Naive thymus-derived CD4-positive, alpha-beta T cell (primary cell): Measurements from ENCODE around the gene PGF. TPM values are rescaled to one million over a fixed set of nuclear protein-coding genes. Genes with fewer than 3 reads are reported as not detected.
A peak's percentile ranks its signal among the peaks of the same experiment; 100 is the strongest.

Experiments used
- ATAC-seq: fragments of 150-1000 bp; cut with Tn5 transposase; 2 replicates; pipeline ENCODE4 v1.10.0; 2021; ENCODE audit warnings: mild to moderate bottlenecking, moderate library complexity
- CTCF ChIA-PET: fragments of 350-600 bp; sonication (Branson Sonifier 250); formaldehyde crosslinking; loops from one replicate; lab custom pipeline; 2021; ENCODE audit warnings: antibody characterized with exemption; lab: Charles Lee
- POLR2A ChIA-PET: fragments of 350-600 bp; sonication (Branson Sonifier 250); formaldehyde crosslinking; loops from one replicate; lab custom pipeline; 2021; ENCODE audit warnings: antibody characterized with exemption, inconsistent platforms; lab: Charles Lee
- DNase-seq, 9 donors: peaks; one replicate each; pipeline versions ENCODE4 v3.0.0 to v3.0.0-alpha.2; 2020 to 2022; ENCODE audit warnings: mixed read lengths in 1 of 9
- H3K27ac ChIP-seq: one replicate; pipeline ENCODE4 v1.7.0; 2013; ENCODE audit warnings: mild to moderate bottlenecking, low read depth, low read length, moderate library complexity
- H3K27me3 ChIP-seq, 2 donors: one replicate each; pipeline ENCODE4 v1.7.0; 2013; ENCODE audit warnings: low read length in 2 of 2, mild to moderate bottlenecking in 2 of 2, moderate library complexity in 2 of 2; ENCODE audit not compliant: control insufficient read depth in 2 of 2, insufficient read depth in 2 of 2
- H3K36me3 ChIP-seq, 3 experiments: 1 replicate in 2 of 3; 2 replicates in 1 of 3; pipeline ENCODE4 v1.7.0; 2013; ENCODE audit warnings: low read length in 3 of 3, mild to moderate bottlenecking in 3 of 3, moderate library complexity in 1 of 3; ENCODE audit not compliant: insufficient read depth in 3 of 3, control insufficient read depth in 2 of 3
- H3K4me1 ChIP-seq, 2 donors: one replicate each; pipeline ENCODE4 v1.7.0; 2013; ENCODE audit warnings: low read length in 2 of 2, mild to moderate bottlenecking in 2 of 2, moderate library complexity in 1 of 2; ENCODE audit not compliant: control insufficient read depth in 2 of 2, insufficient read depth in 2 of 2
- H3K4me3 ChIP-seq: 2 replicates; pipeline ENCODE4 v1.7.0; 2013; ENCODE audit warnings: mild to moderate bottlenecking, low read length
- H3K9me3 ChIP-seq, 3 experiments: 1 replicate in 2 of 3; 2 replicates in 1 of 3; pipeline ENCODE4 v1.7.0; 2013; ENCODE audit warnings: low read length in 3 of 3; ENCODE audit not compliant: control insufficient read depth in 2 of 3
- H3K27ac Mint-ChIP-seq, 9 donors: one replicate each; pipeline ENCODE4 v1.8.0; 2020 to 2022; ENCODE audit warnings: mixed read lengths in 9 of 9, mild to moderate bottlenecking in 8 of 9, moderate library complexity in 5 of 9, inconsistent platforms in 2 of 9
- H3K27me3 Mint-ChIP-seq, 5 donors: one replicate each; pipeline ENCODE4 v1.8.0; 2021 to 2022; ENCODE audit warnings: mixed read lengths in 5 of 5, mild to moderate bottlenecking in 1 of 5
- H3K36me3 Mint-ChIP-seq, 5 donors: one replicate each; pipeline ENCODE4 v1.8.0; 2020 to 2022; ENCODE audit warnings: mixed read lengths in 5 of 5, mild to moderate bottlenecking in 3 of 5, inconsistent platforms in 1 of 5
- H3K4me1 Mint-ChIP-seq, 7 donors: one replicate each; pipeline ENCODE4 v1.8.0; 2020 to 2022; ENCODE audit warnings: mixed read lengths in 7 of 7, mild to moderate bottlenecking in 3 of 7, inconsistent platforms in 1 of 7
- H3K4me3 Mint-ChIP-seq, 10 donors: one replicate each; pipeline ENCODE4 v1.8.0; 2020 to 2022; ENCODE audit warnings: mild to moderate bottlenecking in 10 of 10, mixed read lengths in 10 of 10, moderate library complexity in 6 of 10, inconsistent platforms in 2 of 10
- H3K9me3 Mint-ChIP-seq, 11 donors: one replicate each; pipeline ENCODE4 v1.8.0; 2020 to 2022; ENCODE audit warnings: mixed read lengths in 11 of 11, mild to moderate bottlenecking in 4 of 11, inconsistent platforms in 1 of 11, moderate library complexity in 1 of 11
- intact Hi-C, 2 donors: fragments of 100-400 bp; cut with micrococcal nuclease; formaldehyde crosslinking; loops; one replicate each; pipeline ENCODE4 v1.15.1; 2023
- polyA plus RNA-seq, 2 donors: library from polyadenylated mRNA; unstranded; fragments of 300-500 nt; fragmentation: Illumina TruSeq; gene quantifications; one replicate each; pipeline ENCODE4 v1.2.3, GENCODE V29; 2021
- total RNA-seq, 6 experiments: library from RNA in 5 of 6; stranded (reverse) in 5 of 6; gene quantifications; 1 replicate in 5 of 6; 2 replicates in 1 of 6; pipeline ENCODE4 v1.2.3 and lab custom pipeline; 2021 to 2026

Gene PGF
- total and polyA plus RNA-seq, 7 experiments from 2014 or later, result 0.17 to 0.37 (median 0.22) TPM; not detected in 4

- ATAC-seq (no peak), DNase-seq (no peak)
- no peaks in the 10 kb centered on the region for H3K36me3 Mint-ChIP-seq
- Histone ChIP-seq H3K9me3 (no peaks in the 10 kb centered on the region), H3K36me3 (no peaks in the 10 kb centered on the region), H3K27ac (no peak overlapping the region), H3K27me3 (no peaks in the 10 kb centered on the region), H3K4me3 (no peak overlapping the region), H3K4me1 (peaks cover 0 to 4% of the 10 kb centered on the region in 2 donors)
- H3K4me3 Mint-ChIP-seq, result no peak overlapping the region
- H3K9me3 Mint-ChIP-seq, result no peaks in the 10 kb centered on the region
- no peak overlapping the region for H3K27ac Mint-ChIP-seq
- no peaks in the 10 kb centered on the region for H3K27me3 Mint-ChIP-seq
- ChIA-PET POLR2A (no interaction called here), CTCF (interaction anchor here (11.8 kb wide), 1 partner anchor 51 kb away, joined by 317 read pairs; no protein-coding TSS in a partner anchor)
- intact Hi-C loops, result no loop called here
- peaks cover 0 to 13% (median 4%) of the 10 kb centered on the region in 7 donors for H3K4me1 Mint-ChIP-seq
Measured at GRCh38 chr14:74910556-74910955, 44.8 kb downstream of the PGF start.

- no peak overlapping the region for H3K4me3 Mint-ChIP-seq
- H3K4me1 Mint-ChIP-seq, result peaks cover 0 to 18% (median 4%) of the 10 kb centered on the region in 7 donors
- DNase-seq (no peak), ATAC-seq (no peak)
- ChIA-PET CTCF (interaction anchor here (0.8 to 11.8 kb wide), 2 partner anchors 27 to 51 kb away, joined by 4 to 317 read pairs; no protein-coding TSS in a partner anchor), POLR2A (no interaction called here)
- H3K27me3 Mint-ChIP-seq, result no peaks in the 10 kb centered on the region
- peaks cover 0 to 6% of the 10 kb centered on the region in 2 donors for H3K4me1 ChIP-seq
- H3K27ac Mint-ChIP-seq, result no peak overlapping the region
- H3K4me3 ChIP-seq, result no peak overlapping the region
- H3K36me3 ChIP-seq, result no peaks in the 10 kb centered on the region
- H3K9me3 Mint-ChIP-seq, result no peaks in the 10 kb centered on the region
- H3K9me3 ChIP-seq, result no peaks in the 10 kb centered on the region
- H3K27me3 ChIP-seq, result no peaks in the 10 kb centered on the region
- no peak overlapping the region for H3K27ac ChIP-seq
- H3K36me3 Mint-ChIP-seq, result no peaks in the 10 kb centered on the region
- intact Hi-C loops, result no loop called here
Measured at GRCh38 chr14:74909911-74910310, 45.5 kb downstream of the PGF start.

GRCh38 chr14:74909501-74909900, 45.9 kb downstream of the PGF start:
- POLR2A ChIA-PET, result no interaction called here
- CTCF ChIA-PET, result interaction anchor here (0.8 to 11.8 kb wide), 2 partner anchors 26 to 50 kb away, joined by 4 to 317 read pairs; no protein-coding TSS in a partner anchor
- Mint-ChIP-seq H3K27ac (no peak overlapping the region), H3K36me3 (no peaks in the 10 kb centered on the region), H3K9me3 (no peaks in the 10 kb centered on the region), H3K27me3 (no peaks in the 10 kb centered on the region), H3K4me1 (peaks cover 0 to 22% (median 4%) of the 10 kb centered on the region in 7 donors), H3K4me3 (no peak overlapping the region)
- H3K9me3 ChIP-seq, result no peaks in the 10 kb centered on the region
- no peaks in the 10 kb centered on the region for H3K36me3 ChIP-seq
- no peak overlapping the region for H3K4me3 ChIP-seq
- no peak for DNase-seq
- H3K4me1 ChIP-seq, result peaks cover 0 to 6% of the 10 kb centered on the region in 2 donors
- no peak for ATAC-seq
- no peak overlapping the region for H3K27ac ChIP-seq
- no peaks in the 10 kb centered on the region for H3K27me3 ChIP-seq
- intact Hi-C loops, result no loop called here

GRCh38 chr14:74908861-74909341, 46.5 kb downstream of the PGF start:
- peak overlapping the region in 1 of 9 donors; percentile 23 for H3K27ac Mint-ChIP-seq
- no peak for DNase-seq

GRCh38 chr14:74907744-74908143, 47.7 kb downstream of the PGF start:
- Histone ChIP-seq H3K4me1 (peaks cover 0 to 6% of the 10 kb centered on the region in 2 donors), H3K36me3 (peaks cover 0 to 6% (median 0%) of the 10 kb centered on the region in 3 experiments), H3K27ac (no peak overlapping the region), H3K27me3 (no peaks in the 10 kb centered on the region), H3K9me3 (no peaks in the 10 kb centered on the region), H3K4me3 (no peak overlapping the region)
- Mint-ChIP-seq H3K9me3 (no peaks in the 10 kb centered on the region), H3K36me3 (peaks cover 0 to 8% (median 0%) of the 10 kb centered on the region in 5 donors), H3K27me3 (no peaks in the 10 kb centered on the region), H3K27ac (peak overlapping the region in 1 of 9 donors; percentile 32), H3K4me3 (no peak overlapping the region), H3K4me1 (peaks cover 0 to 23% (median 5%) of the 10 kb centered on the region in 7 donors)
- DNase-seq, result no peak
- ATAC-seq, result no peak
- CTCF ChIA-PET, result interaction anchor here (0.8 to 11.8 kb wide), 6 partner anchors 14 to 65 kb away, joined by 3 to 317 read pairs (median 4); partner anchors contain the start of gene DLST
- intact Hi-C loops, result no loop called here
- POLR2A ChIA-PET, result interaction anchor here (0.5 to 3.8 kb wide), 3 partner anchors 46 to 655 kb away, joined by 3 to 39 read pairs (median 3); no protein-coding TSS in a partner anchor

More at GRCh38 chr14:74908861-74909341, 46.5 kb downstream of the PGF start:
- Mint-ChIP-seq H3K27me3 (no peaks in the 10 kb centered on the region), H3K9me3 (no peaks in the 10 kb centered on the region), H3K4me1 (peaks cover 0 to 23% (median 4%) of the 10 kb centered on the region in 7 donors), H3K36me3 (peaks cover 0 to 2% (median 0%) of the 10 kb centered on the region in 5 donors), H3K4me3 (no peak overlapping the region)
- Histone ChIP-seq H3K4me1 (peaks cover 0 to 6% of the 10 kb centered on the region in 2 donors), H3K4me3 (no peak overlapping the region), H3K9me3 (no peaks in the 10 kb centered on the region), H3K27ac (no peak overlapping the region), H3K36me3 (no peaks in the 10 kb centered on the region), H3K27me3 (no peaks in the 10 kb centered on the region)
- ATAC-seq, result no peak
- POLR2A ChIA-PET, result interaction anchor here (0.6 to 1.0 kb wide), 2 partner anchors 26 to 626 kb away, joined by 3 to 4 read pairs; no protein-coding TSS in a partner anchor
- intact Hi-C loops, result no loop called here
- CTCF ChIA-PET, result interaction anchor here (2.0 to 11.8 kb wide), 3 partner anchors 27 to 50 kb away, joined by 5 to 317 read pairs (median 50); partner anchors contain the start of gene DLST

GRCh38 chr14:74906925-74907521, 48.4 kb downstream of the PGF start:
- no peaks in the 10 kb centered on the region for H3K27me3 Mint-ChIP-seq
- peaks cover 0 to 23% (median 4%) of the 10 kb centered on the region in 7 donors for H3K4me1 Mint-ChIP-seq
- H3K36me3 Mint-ChIP-seq, result peaks cover 0 to 13% (median 0%) of the 10 kb centered on the region in 5 donors
- H3K27ac Mint-ChIP-seq, result peak overlapping the region in 2 of 9 donors; percentile 24 to 32
- ATAC-seq (no peak), DNase-seq (no peak)
- no peak overlapping the region for H3K27ac ChIP-seq
- peaks cover 0 to 13% (median 3%) of the 10 kb centered on the region in 3 experiments for H3K36me3 ChIP-seq
- H3K4me3 ChIP-seq, result no peak overlapping the region
- ChIA-PET CTCF (interaction anchor here (0.6 to 11.8 kb wide), 13 partner anchors 10 to 298 kb away, joined by 3 to 317 read pairs (median 4); partner anchors contain the start of gene DLST), POLR2A (interaction anchor here (0.5 to 3.8 kb wide), 5 partner anchors 40 to 654 kb away, joined by 3 to 39 read pairs (median 3); no protein-coding TSS in a partner anchor)
- no peaks in the 10 kb centered on the region for H3K9me3 ChIP-seq
- no peak overlapping the region for H3K4me3 Mint-ChIP-seq
- H3K9me3 Mint-ChIP-seq, result no peaks in the 10 kb centered on the region
- H3K27me3 ChIP-seq, result no peaks in the 10 kb centered on the region
- peaks cover 0 to 6% of the 10 kb centered on the region in 2 donors for H3K4me1 ChIP-seq
- intact Hi-C loops, result no loop called here
